SK-N-SH treated with all-trans-retinoic acid at 6 μM for 48 hours (cell line): ENCODE results near the gene SLC5A4.

Experiments used
- ATAC-seq: fragments of 200-7000 bp; cut with Tn5 transposase; 3 replicates; pipeline ENCODE4 v1.9.1; 2020; ENCODE audit warnings: mild to moderate bottlenecking, moderate library complexity
- ARNTL ChIP-seq: fragments of 450-650 bp; formaldehyde crosslinking; IDR thresholded peaks from 2 replicates; pipeline ENCODE4 v1.5.0; 2020; ENCODE audit warnings: low read depth, mild to moderate bottlenecking, moderate library complexity, borderline replicate concordance
- BACH2 ChIP-seq: fragments of 250-450 bp; sonication (Bioruptor Pico); IDR thresholded peaks from 2 replicates; pipeline ENCODE4 v1.9.0; 2021; ENCODE audit warnings: mild to moderate bottlenecking, borderline replicate concordance
- CREB5 ChIP-seq: fragments of 250-450 bp; sonication (Bioruptor Pico); IDR thresholded peaks from 2 replicates; pipeline ENCODE4 v1.5.1; 2020; ENCODE audit warnings: low read depth, mild to moderate bottlenecking, moderate library complexity
- CSRNP3 ChIP-seq: fragments of 250-450 bp; sonication (Bioruptor Pico); IDR thresholded peaks from 2 replicates; pipeline ENCODE4 v1.5.1; 2021; ENCODE audit warnings: mild to moderate bottlenecking, moderate library complexity
- ESRRG ChIP-seq: fragments of 250-450 bp; sonication (Bioruptor Pico); IDR thresholded peaks from 2 replicates; pipeline ENCODE4 v1.6.1; 2021; ENCODE audit warnings: mild to moderate bottlenecking
- GLIS3 ChIP-seq: fragments of 250-450 bp; sonication (Bioruptor Pico); IDR thresholded peaks from 2 replicates; pipeline ENCODE4 v1.5.0; 2020; ENCODE audit warnings: mild to moderate bottlenecking, moderate library complexity
- ISL1 ChIP-seq: fragments of 250-450 bp; sonication (Bioruptor Pico); IDR thresholded peaks from 2 replicates; pipeline ENCODE4 v2.1.2; 2022; ENCODE audit warnings: mild to moderate bottlenecking, moderate library complexity
- OSR1 ChIP-seq: fragments of 250-450 bp; sonication (Bioruptor Pico); IDR thresholded peaks from 2 replicates; pipeline ENCODE4 v1.8.0; 2022; ENCODE audit warnings: moderate library complexity, mild to moderate bottlenecking, inconsistent platforms
- POU6F1 ChIP-seq: fragments of 250-450 bp; sonication (Bioruptor Pico); IDR thresholded peaks from 2 replicates; pipeline ENCODE4 v1.8.0; 2021; ENCODE audit warnings: low read depth, mild to moderate bottlenecking, moderate library complexity, borderline replicate concordance
- PPARA ChIP-seq: fragments of 250-450 bp; sonication (Bioruptor Pico); IDR thresholded peaks from 2 replicates; pipeline ENCODE4 v1.5.0; 2020; ENCODE audit warnings: mild to moderate bottlenecking, borderline replicate concordance
- SNAI2 ChIP-seq: fragments of 250-450 bp; sonication (Bioruptor Pico); IDR thresholded peaks from 2 replicates; pipeline ENCODE4 v1.5.0; 2020; ENCODE audit warnings: mild to moderate bottlenecking, moderate library complexity
- TCF4 ChIP-seq: fragments of 250-450 bp; sonication (Bioruptor Pico); IDR thresholded peaks from 2 replicates; pipeline ENCODE4 v1.8.0; 2021; ENCODE audit warnings: mild to moderate bottlenecking, moderate library complexity, borderline replicate concordance
- TOX ChIP-seq: fragments of 250-450 bp; sonication (Bioruptor Pico); IDR thresholded peaks from 2 replicates; pipeline ENCODE4 v1.8.0; 2021; ENCODE audit warnings: mild to moderate bottlenecking, moderate library complexity, borderline replicate concordance
- ZC3H10 ChIP-seq: fragments of 250-450 bp; sonication (Bioruptor Pico); IDR thresholded peaks from 2 replicates; pipeline ENCODE4 v1.5.1; 2021; ENCODE audit warnings: mild to moderate bottlenecking, moderate library complexity
- ZFP3 ChIP-seq: fragments of 250-450 bp; sonication (Bioruptor Pico); IDR thresholded peaks from 2 replicates; pipeline ENCODE4 v1.5.0; 2020; ENCODE audit warnings: mild to moderate bottlenecking, moderate library complexity
- ZNF565 ChIP-seq: fragments of 450-650 bp; formaldehyde crosslinking; conservative IDR thresholded peaks from 2 replicates; pipeline ENCODE4 v1.5.0; 2020; ENCODE audit warnings: low read depth, mild to moderate bottlenecking, moderate library complexity
- ZNF70 ChIP-seq: fragments of 450-650 bp; formaldehyde crosslinking; IDR thresholded peaks from 2 replicates; pipeline ENCODE4 v1.5.0; 2020; ENCODE audit warnings: mild to moderate bottlenecking, moderate library complexity
- ZNF8 ChIP-seq: fragments of 450-650 bp; formaldehyde crosslinking; IDR thresholded peaks from 2 replicates; pipeline ENCODE4 v1.5.0; 2020; ENCODE audit warnings: mild to moderate bottlenecking, moderate library complexity
- TF ChIP-seq, protein P1 (sequence below): fragments of 250-450 bp; sonication (Bioruptor Pico); IDR thresholded peaks from 2 replicates; pipeline ENCODE4 v1.5.0; 2020; ENCODE audit warnings: mild to moderate bottlenecking, moderate library complexity
- TF ChIP-seq, protein P2 (sequence below): fragments of 250-450 bp; sonication (Bioruptor Pico); IDR thresholded peaks from 2 replicates; pipeline ENCODE4 v1.8.0; 2020; ENCODE audit warnings: mild to moderate bottlenecking, moderate library complexity, borderline replicate concordance

Gene SLC5A4

GRCh38 chr22:32270641-32271369, 15.7 kb upstream of the SLC5A4 start:
- TF ChIP-seq ZFP3 (CRISPR knock-in tag) (no peak), TOX (no peak)
- TF ChIP-seq, protein P1, sequence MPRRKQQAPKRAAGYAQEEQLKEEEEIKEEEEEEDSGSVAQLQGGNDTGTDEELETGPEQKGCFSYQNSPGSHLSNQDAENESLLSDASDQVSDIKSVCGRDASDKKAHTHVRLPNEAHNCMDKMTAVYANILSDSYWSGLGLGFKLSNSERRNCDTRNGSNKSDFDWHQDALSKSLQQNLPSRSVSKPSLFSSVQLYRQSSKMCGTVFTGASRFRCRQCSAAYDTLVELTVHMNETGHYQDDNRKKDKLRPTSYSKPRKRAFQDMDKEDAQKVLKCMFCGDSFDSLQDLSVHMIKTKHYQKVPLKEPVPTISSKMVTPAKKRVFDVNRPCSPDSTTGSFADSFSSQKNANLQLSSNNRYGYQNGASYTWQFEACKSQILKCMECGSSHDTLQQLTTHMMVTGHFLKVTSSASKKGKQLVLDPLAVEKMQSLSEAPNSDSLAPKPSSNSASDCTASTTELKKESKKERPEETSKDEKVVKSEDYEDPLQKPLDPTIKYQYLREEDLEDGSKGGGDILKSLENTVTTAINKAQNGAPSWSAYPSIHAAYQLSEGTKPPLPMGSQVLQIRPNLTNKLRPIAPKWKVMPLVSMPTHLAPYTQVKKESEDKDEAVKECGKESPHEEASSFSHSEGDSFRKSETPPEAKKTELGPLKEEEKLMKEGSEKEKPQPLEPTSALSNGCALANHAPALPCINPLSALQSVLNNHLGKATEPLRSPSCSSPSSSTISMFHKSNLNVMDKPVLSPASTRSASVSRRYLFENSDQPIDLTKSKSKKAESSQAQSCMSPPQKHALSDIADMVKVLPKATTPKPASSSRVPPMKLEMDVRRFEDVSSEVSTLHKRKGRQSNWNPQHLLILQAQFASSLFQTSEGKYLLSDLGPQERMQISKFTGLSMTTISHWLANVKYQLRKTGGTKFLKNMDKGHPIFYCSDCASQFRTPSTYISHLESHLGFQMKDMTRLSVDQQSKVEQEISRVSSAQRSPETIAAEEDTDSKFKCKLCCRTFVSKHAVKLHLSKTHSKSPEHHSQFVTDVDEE = no peak
- ATAC-seq = no peak

DNA sequence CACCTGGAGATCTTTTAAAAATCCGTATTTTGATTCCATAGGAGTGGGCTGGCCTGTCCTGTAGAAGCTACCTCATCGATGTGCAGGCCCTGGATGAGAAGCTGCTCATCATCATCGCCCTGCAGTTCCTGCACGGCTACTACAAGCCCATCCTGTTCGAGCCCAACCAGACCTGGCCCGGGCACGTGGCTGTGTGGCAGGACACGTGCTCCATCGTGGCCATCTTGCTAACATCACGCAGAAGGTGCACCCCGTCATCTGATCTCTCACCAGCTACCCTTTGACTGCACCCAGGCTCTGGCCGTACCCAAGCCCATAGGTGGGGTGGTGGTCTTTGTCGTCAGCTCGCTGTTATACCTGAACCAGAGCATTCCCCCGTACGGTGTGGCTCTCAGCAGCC, 14.2 kb upstream of the SLC5A4 start:
- no peak for ATAC-seq
- TF ChIP-seq BACH2 (CRISPR knock-in tag) (no peak), SNAI2 (CRISPR knock-in tag) (no peak), ISL1 (CRISPR knock-in tag) (no peak), ZNF565 (CRISPR knock-in tag) (no peak), ARNTL (CRISPR knock-in tag) (no peak), ZNF70 (CRISPR knock-in tag) (no peak), ESRRG (CRISPR knock-in tag) (no peak), CREB5 (CRISPR knock-in tag) (no peak), TCF4 (CRISPR knock-in tag) (no peak), ZC3H10 (no peak), OSR1 (no peak), ZFP3 (CRISPR knock-in tag) (no peak), PPARA (no peak), POU6F1 (CRISPR knock-in tag) (no peak)
- TF ChIP-seq, protein P2, sequence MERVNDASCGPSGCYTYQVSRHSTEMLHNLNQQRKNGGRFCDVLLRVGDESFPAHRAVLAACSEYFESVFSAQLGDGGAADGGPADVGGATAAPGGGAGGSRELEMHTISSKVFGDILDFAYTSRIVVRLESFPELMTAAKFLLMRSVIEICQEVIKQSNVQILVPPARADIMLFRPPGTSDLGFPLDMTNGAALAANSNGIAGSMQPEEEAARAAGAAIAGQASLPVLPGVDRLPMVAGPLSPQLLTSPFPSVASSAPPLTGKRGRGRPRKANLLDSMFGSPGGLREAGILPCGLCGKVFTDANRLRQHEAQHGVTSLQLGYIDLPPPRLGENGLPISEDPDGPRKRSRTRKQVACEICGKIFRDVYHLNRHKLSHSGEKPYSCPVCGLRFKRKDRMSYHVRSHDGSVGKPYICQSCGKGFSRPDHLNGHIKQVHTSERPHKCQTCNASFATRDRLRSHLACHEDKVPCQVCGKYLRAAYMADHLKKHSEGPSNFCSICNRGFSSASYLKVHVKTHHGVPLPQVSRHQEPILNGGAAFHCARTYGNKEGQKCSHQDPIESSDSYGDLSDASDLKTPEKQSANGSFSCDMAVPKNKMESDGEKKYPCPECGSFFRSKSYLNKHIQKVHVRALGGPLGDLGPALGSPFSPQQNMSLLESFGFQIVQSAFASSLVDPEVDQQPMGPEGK = no peak
- TF ChIP-seq, protein P1 = no peak
- TF ChIP-seq, all 23 proteins: peak for 0

GRCh38 chr22:32267011-32267410, 11.9 kb upstream of the SLC5A4 start:
- no peak for ATAC-seq
- no peak for TF ChIP-seq SNAI2 (CRISPR knock-in tag)
- TF ChIP-seq PPARA = no peak
- TF ChIP-seq TCF4 (CRISPR knock-in tag) = no peak
- no peak for TF ChIP-seq BACH2 (CRISPR knock-in tag)
- TF ChIP-seq ESRRG (CRISPR knock-in tag) = no peak
- no peak for TF ChIP-seq OSR1
- no peak for TF ChIP-seq ARNTL (CRISPR knock-in tag)
- no peak for TF ChIP-seq ISL1 (CRISPR knock-in tag)
- no peak for TF ChIP-seq ZNF8 (CRISPR knock-in tag)
- no peak for TF ChIP-seq ZNF565 (CRISPR knock-in tag)
- no peak for TF ChIP-seq ZC3H10
- TF ChIP-seq GLIS3 (CRISPR knock-in tag) = no peak
- TF ChIP-seq POU6F1 (CRISPR knock-in tag) = no peak
- no peak for TF ChIP-seq CREB5 (CRISPR knock-in tag)
- TF ChIP-seq ZFP3 (CRISPR knock-in tag) = no peak
- no peak for TF ChIP-seq CSRNP3 (CRISPR knock-in tag)
